Panc1 (cell line): ENCODE data around the gene RUNX1. TPM values are rescaled to one million over a fixed set of nuclear protein-coding genes. Genes with fewer than 3 reads are reported as not detected.

Source experiments
- ATAC-seq: fragments of 200-7000 bp; cut with Tn5 transposase; 2 replicates; pipeline ENCODE4 v1.9.1; 2020; ENCODE audit warnings: mild to moderate bottlenecking, moderate library complexity
- BruUV-seq: library from RNA; stranded (reverse); fragments of 400-500 nt; replicated peaks from 2 replicates; lab custom pipeline; 2021; lab: Mats Ljungman, UMichigan
- CTCF ChIA-PET: fragments of 300-600 bp; sonication (Branson Sonifier 250); formaldehyde crosslinking; loops from one replicate; lab custom pipeline; 2022; ENCODE audit warnings: antibody characterized with exemption; lab: Charles Lee
- POLR2A ChIA-PET: fragments of 300-600 bp; sonication (Branson Sonifier 250); formaldehyde crosslinking; loops from one replicate; lab custom pipeline; 2022; ENCODE audit warnings: antibody characterized with exemption; lab: Charles Lee
- DNase-seq: peaks from one replicate; pipeline ENCODE4 v3.0.0-alpha.2; 2010; ENCODE audit warnings: low read depth, low spot score
- H3K27ac ChIP-seq: 2 replicates; pipeline ENCODE4 v1.5.1; 2011; ENCODE audit warnings: mild to moderate bottlenecking, low read length, inconsistent platforms
- H3K27me3 ChIP-seq: fragments of 200-500 bp; sonication (Bioruptor generic); 2 replicates; pipeline ENCODE4 v1.6.0; 2014; ENCODE audit warnings: low read length, inconsistent platforms; ENCODE audit not compliant: control insufficient read depth, insufficient read depth
- H3K36me3 ChIP-seq: fragments of 200-500 bp; sonication (Bioruptor generic); 2 replicates; pipeline ENCODE4 v1.5.1; 2014; ENCODE audit warnings: inconsistent platforms, mild to moderate bottlenecking, low read length, moderate library complexity; ENCODE audit not compliant: control insufficient read depth, insufficient read depth
- H3K4me1 ChIP-seq: 2 replicates; pipeline ENCODE4 v1.5.1; 2011; ENCODE audit warnings: inconsistent platforms, mild to moderate bottlenecking, low read length, moderate library complexity; ENCODE audit not compliant: control insufficient read depth, insufficient read depth
- H3K4me3 ChIP-seq, 2 experiments: 2 replicates each; pipeline ENCODE4 v1.5.1; 2011 to 2012; ENCODE audit warnings: low read depth in 2 of 2, low read length in 2 of 2, mild to moderate bottlenecking in 2 of 2, inconsistent platforms in 1 of 2, moderate library complexity in 1 of 2
- H3K9me3 ChIP-seq: fragments of 200-500 bp; sonication (Bioruptor generic); 2 replicates; pipeline ENCODE4 v1.5.1; 2014; ENCODE audit warnings: low read depth, mild to moderate bottlenecking, inconsistent platforms, low read length, moderate library complexity; ENCODE audit not compliant: control insufficient read depth, insufficient read depth
- POLR2AphosphoS5 ChIP-seq: IDR thresholded peaks from 2 replicates; pipeline ENCODE4 v1.6.1; 2012; ENCODE audit warnings: mild to moderate bottlenecking, low read depth, low read length, moderate library complexity
- SIN3A ChIP-seq: IDR thresholded peaks from 2 replicates; pipeline ENCODE4 v1.6.1; 2012; ENCODE audit warnings: low read depth, mild to moderate bottlenecking, low read length, moderate library complexity, borderline replicate concordance; ENCODE audit not compliant: insufficient read depth
- TCF7L2 ChIP-seq: IDR thresholded peaks from 2 replicates; pipeline ENCODE4 v1.6.1; 2011; ENCODE audit warnings: mild to moderate bottlenecking, low read depth, low read length, inconsistent platforms
- in situ Hi-C: cut with HindIII; loops from 2 replicates; pipeline ENCODE4 v1.10.0; 2016; ENCODE audit warnings: low sequenced_read_pairs, low pct_unique_long_range_greater_than_20kb
- intact Hi-C: fragments of 100-400 bp; cut with micrococcal nuclease; formaldehyde crosslinking; loops from one replicate; pipeline ENCODE4 v1.10.0; 2022; ENCODE audit not compliant: unreplicated experiment
- total RNA-seq: library from RNA; stranded (reverse); gene quantifications from one replicate; pipeline ENCODE4 v1.2.1, GENCODE V29; 2021; ENCODE audit not compliant: unreplicated experiment
- TF ChIP-seq, protein P1 (sequence below): fragments of 450-650 bp; IDR thresholded peaks from 2 replicates; pipeline ENCODE4 v1.5.1; 2017; ENCODE audit warnings: mild to moderate bottlenecking
- TF ChIP-seq, protein P2 (sequence below), 2 experiments: IDR thresholded peaks; 2 replicates each; pipeline ENCODE4 v1.6.1; 2011 to 2012; ENCODE audit warnings: low read depth in 2 of 2, control low read depth in 1 of 2, low read length in 1 of 2, mild to moderate bottlenecking in 1 of 2, moderate library complexity in 1 of 2; ENCODE audit not compliant: insufficient read depth in 1 of 2

The RUNX1 gene
- total RNA-seq, 1 experiment from 2014 or later = 22.4 TPM

DNA sequence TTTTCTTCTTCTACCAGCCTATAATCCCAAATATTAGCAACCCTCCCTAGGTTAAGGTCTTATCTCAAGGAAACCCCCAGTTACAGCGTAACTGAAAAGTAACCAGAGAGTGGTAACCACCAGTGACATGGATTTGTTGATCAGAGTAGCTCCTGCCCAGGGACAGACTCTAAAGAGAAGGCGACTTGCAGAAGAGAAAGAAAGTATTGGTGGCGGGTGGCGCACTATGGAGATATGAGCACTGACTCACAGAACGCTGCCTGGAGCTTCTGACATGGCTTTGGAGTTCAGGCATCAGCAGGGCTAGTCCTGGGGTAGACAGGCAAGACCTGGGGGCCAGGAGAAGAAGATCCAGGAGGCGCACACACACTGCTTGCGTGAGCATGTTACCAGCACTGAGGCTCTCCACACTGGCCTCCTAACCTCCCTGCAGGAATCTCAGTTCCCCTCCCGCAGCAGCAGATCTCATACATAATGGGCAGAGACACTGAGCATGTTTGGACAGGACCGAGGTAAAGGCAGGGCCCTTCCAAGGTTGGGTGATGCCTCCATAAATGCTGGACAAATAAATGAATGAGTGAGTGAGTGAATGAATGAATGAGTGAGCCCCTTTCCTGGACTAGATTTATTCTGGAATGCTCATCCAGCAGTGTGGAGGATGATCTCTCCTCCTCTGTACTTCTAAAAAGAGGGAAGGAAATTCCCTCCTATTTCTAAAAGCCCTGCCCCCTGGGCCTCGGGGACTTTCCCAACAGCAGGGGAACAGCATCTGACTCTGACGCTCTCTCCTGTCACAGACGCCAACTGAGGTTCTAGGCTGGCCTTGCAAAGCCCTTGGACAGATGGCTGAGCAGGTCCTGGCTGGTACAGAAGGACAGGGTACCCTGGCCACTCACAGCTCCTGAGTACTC is 204.8 kb downstream of the RUNX1 start:
- ChIA-PET POLR2A (no interaction called here), CTCF (no interaction called here)
- Histone ChIP-seq H3K4me3 (no peak overlapping the region), H3K36me3 (no peaks in the 10 kb centered on the region), H3K27me3 (no peaks in the 10 kb centered on the region), H3K27ac (no peak overlapping the region), H3K4me1 (peaks cover 27% of the 10 kb centered on the region), H3K9me3 (no peaks in the 10 kb centered on the region)
- intact Hi-C loops = no loop called here
- BruUV-seq = no TSS peak
- in situ Hi-C loops = no loop called here
- ATAC-seq (peak; percentile 71), DNase-seq (no peak)
- TF ChIP-seq TCF7L2 (no peak), POLR2AphosphoS5 (no peak), SIN3A (no peak)
- TF ChIP-seq, protein P1, sequence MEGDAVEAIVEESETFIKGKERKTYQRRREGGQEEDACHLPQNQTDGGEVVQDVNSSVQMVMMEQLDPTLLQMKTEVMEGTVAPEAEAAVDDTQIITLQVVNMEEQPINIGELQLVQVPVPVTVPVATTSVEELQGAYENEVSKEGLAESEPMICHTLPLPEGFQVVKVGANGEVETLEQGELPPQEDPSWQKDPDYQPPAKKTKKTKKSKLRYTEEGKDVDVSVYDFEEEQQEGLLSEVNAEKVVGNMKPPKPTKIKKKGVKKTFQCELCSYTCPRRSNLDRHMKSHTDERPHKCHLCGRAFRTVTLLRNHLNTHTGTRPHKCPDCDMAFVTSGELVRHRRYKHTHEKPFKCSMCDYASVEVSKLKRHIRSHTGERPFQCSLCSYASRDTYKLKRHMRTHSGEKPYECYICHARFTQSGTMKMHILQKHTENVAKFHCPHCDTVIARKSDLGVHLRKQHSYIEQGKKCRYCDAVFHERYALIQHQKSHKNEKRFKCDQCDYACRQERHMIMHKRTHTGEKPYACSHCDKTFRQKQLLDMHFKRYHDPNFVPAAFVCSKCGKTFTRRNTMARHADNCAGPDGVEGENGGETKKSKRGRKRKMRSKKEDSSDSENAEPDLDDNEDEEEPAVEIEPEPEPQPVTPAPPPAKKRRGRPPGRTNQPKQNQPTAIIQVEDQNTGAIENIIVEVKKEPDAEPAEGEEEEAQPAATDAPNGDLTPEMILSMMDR = no peak
- TF ChIP-seq, protein P2, sequence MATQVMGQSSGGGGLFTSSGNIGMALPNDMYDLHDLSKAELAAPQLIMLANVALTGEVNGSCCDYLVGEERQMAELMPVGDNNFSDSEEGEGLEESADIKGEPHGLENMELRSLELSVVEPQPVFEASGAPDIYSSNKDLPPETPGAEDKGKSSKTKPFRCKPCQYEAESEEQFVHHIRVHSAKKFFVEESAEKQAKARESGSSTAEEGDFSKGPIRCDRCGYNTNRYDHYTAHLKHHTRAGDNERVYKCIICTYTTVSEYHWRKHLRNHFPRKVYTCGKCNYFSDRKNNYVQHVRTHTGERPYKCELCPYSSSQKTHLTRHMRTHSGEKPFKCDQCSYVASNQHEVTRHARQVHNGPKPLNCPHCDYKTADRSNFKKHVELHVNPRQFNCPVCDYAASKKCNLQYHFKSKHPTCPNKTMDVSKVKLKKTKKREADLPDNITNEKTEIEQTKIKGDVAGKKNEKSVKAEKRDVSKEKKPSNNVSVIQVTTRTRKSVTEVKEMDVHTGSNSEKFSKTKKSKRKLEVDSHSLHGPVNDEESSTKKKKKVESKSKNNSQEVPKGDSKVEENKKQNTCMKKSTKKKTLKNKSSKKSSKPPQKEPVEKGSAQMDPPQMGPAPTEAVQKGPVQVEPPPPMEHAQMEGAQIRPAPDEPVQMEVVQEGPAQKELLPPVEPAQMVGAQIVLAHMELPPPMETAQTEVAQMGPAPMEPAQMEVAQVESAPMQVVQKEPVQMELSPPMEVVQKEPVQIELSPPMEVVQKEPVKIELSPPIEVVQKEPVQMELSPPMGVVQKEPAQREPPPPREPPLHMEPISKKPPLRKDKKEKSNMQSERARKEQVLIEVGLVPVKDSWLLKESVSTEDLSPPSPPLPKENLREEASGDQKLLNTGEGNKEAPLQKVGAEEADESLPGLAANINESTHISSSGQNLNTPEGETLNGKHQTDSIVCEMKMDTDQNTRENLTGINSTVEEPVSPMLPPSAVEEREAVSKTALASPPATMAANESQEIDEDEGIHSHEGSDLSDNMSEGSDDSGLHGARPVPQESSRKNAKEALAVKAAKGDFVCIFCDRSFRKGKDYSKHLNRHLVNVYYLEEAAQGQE (IDR thresholded peaks at IDR 0.05; ENCODE audit: insufficient read depth in 1 of 2, low read depth in 2 of 2, low read length in 1 of 2) = no peak

DNA sequence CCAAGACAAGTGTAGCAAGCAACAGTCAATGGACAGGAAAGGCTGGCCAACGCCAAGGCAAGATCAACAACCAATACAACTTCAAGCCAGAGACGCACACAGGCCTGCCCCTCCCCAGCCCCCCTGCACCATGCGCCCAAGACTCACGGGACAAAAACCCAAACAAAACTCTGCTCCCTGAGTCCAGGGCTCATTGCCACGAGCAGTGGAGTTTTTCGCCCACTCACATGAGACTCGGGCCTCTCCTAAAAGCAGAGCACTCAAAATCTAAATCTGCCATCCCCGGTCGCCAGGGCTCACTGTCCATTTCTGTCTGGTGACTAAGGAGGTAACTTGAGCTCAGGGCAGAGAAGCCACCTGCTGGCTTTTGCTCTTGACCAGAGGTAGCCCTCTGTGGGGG is 205.5 kb downstream of the RUNX1 start:
- no peaks in the 10 kb centered on the region for H3K9me3 ChIP-seq
- no peaks in the 10 kb centered on the region for H3K27me3 ChIP-seq
- TF ChIP-seq, protein P2 (IDR thresholded peaks at IDR 0.05; ENCODE audit: insufficient read depth in 1 of 2, low read depth in 2 of 2, low read length in 1 of 2) = no peak
- TF ChIP-seq POLR2AphosphoS5 = no peak
- TF ChIP-seq TCF7L2 = no peak
- TF ChIP-seq, protein P1 = no peak
- no peak for TF ChIP-seq SIN3A
- peaks cover 27% of the 10 kb centered on the region for H3K4me1 ChIP-seq
- POLR2A ChIA-PET = no interaction called here
- CTCF ChIA-PET = no interaction called here
- no peaks in the 10 kb centered on the region for H3K36me3 ChIP-seq
- H3K27ac ChIP-seq = no peak overlapping the region
- ATAC-seq = no peak
- no TSS peak for BruUV-seq
- in situ Hi-C loops = no loop called here
- DNase-seq = no peak
- intact Hi-C loops = no loop called here
- no peak overlapping the region for H3K4me3 ChIP-seq
